Stimulated activated CD8-positive, alpha-beta memory T cell treated with anti-CD3 and anti-CD28 coated beads, Interleukin-2, amount 100 ng/mL, for 48 hours (primary cell): ENCODE results near the gene UTP15.
A peak's percentile ranks its signal among the peaks of the same experiment; 100 is the strongest.

Experiments
- DNase-seq, 2 donors: peaks; one replicate each; pipeline ENCODE4 v3.0.0-alpha.2; 2020; ENCODE audit warnings: low read depth in 2 of 2

The UTP15 gene

DNA sequence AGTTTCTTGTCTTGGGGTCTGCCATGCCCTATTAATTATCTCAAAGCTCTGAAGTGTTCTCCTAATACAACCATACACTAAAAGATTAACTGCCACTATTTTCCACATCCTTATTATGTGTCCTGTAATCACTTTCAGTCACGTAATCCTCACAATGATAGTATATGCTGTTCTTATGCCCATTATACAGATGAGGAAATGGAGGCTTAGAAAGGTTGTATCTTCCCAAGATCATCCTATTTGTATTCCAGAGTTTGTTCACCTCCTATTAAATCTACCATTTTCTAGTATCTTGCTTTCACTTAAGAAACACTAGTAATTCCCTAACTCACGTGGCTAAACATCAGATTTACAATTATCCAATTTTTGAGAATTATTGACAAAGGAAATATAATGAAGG, 57.5 kb downstream of the UTP15 start:
- DNase-seq = no peak

DNA sequence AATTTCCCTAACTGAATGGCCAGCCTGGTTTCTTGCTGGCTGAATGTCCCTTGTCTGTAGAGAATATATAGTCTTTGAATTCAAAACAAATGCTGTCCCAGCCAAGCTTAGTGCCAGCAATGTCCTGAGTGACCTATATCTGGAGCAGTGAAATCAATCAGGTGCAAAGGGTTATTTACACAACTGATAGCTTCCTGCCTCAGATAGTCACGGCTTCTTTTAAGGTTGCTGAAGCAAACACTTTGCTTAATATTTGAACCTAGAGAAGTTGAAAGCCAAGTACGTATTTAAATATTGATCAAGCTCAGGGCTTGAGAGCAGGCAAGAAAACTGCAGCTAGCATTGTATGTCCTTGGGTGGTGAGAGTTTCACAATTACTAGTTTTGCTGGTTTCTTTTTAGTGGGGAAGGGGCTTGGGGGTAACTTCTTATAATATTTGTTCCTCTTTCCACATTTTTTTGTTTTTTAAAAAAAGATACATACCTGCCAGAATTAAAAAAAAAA, 58.4 kb downstream of the UTP15 start:
- DNase-seq = no peak

DNA sequence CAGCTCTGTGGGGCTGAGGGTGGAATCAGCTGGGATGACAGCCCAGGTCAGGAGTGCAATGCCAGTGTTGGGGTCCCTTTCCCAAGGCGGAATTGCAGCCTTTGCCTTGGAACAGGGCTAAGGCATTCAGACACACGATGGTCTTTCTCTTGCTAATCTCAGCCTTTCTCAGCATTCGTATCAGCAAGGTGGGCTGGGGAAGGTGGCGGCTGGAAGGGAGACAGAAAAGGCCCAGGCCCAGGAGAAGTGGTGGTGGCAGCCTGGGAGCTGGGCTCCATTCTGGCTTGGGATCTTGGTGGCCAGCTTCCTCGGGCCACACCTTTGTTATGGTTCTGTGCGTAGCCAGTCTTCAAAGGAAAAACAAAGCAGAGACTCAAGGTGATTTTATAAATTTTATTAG, 59.3 kb downstream of the UTP15 start:
- DNase-seq = no peak

DNA sequence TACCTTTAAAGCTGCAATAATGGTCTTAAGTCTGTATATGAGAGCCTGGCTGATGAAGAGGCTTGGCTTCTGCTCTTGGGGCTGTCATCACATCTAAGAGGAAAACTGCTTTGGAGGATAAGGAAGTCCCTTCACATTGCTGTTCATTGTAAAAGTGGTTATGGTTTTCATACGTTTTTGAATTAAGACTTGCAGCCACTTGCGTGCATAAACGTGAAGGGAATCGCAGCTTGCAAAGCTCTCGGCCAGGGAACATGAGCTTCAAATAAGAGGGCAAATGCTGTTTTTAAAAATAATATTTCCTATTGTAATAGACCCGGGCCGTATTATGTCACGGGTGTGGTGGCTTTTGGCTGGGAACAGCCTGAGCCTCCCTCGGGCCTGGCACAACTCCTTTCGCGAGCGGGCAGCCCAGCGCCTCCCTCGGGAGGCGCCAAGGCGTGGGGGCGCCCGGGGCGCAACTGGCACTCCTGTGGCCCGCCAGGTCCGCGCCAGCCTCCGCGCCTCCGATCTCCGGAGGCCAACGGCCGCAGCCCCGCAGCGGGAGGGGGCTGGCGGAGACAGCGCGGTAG, 59.9 kb downstream of the UTP15 start:
- no peak for DNase-seq

DNA sequence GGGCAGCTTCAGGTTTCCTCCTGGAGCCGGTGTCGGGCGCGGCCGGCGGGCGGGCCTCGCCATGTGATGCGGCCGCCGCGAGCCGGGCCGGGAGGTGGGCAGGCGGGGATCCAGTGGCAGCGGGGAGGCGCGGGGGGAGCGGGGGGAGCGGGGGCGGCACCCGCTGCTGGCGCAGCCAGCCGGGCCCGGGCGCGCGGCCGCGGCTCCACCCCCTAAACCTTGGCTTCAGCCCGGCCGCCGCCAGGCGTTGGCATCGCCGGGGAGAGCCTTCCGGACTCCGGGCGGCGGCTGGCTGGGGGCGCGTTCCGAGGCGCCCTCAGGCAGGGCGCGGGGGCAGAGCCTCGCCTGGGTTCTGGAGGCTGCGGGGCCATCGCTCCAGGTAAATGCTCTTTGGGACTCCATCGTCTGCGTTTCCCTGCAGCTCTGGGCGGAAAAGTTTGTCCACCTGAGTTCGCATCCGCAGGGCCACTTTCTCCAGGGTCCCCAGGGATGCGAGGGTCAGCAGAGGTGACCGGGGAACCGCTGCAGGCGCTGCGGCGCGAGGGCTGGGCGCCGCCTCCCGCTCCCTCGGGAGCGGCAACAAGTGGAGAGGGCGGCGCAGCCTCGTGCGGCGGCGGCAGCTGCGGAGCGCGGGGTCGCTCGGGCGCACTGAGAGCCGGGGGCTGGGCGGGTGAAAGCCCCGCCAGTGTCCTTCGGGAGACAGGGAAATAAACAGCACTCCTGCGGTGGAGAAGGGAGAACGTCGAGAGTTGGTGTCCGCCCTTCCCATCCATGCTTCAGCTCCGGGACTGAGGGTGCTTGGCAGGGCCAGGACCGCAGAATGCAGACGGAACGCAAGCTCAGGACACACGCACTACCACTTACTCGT, 60.6 kb downstream of the UTP15 start, which contains the start of gene ARHGEF28:
TSS of gene ARHGEF28 (plus strand) at position 253 of the 868 bp plus-strand sequence. CDS start 58,656 bp downstream, outside the sequence.
- peak; percentile 5 to 16 for DNase-seq

DNA sequence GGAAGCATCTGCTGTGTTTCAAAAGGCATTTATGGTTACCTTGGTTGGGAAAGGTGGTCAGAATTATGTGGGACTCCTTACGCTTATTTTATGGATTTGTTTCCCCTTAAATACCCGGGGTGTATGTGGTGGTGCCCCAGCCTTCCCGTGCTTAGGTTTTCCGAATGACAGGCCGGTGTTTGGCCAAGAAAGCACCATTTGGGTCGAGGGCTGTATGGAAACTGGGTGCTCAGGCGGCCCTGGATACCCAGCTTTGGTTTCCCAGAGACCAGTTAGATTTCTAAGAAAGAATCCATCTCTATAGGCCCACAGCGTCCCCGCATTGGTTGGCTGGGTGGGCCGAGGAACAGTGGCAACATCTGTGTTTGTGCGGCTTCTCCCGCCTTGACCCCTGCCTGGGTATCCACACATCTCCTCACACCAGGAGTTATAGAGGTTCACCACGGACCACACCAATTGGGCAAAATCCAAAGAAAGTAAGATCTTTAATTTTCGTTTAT, 61.3 kb downstream of the UTP15 start:
- no peak for DNase-seq

DNA sequence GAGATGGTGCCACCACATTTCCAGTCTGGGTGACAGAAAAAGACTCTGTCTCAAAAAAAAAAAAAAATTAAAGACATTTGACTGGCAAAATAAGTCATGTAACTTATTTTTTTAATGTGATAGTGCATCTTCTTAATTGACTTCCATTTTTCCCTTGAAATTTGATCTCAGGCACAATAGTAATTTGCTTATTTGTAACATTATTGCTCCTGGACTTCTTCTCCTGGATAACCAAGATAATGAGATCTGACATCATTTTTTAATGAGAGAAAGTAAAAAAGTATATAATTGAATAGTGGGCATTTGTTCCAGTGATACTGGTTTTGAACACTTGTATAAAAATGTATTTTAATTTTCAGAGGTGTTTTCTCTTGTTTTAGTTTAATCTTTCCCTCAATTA, 63.9 kb downstream of the UTP15 start:
- no peak for DNase-seq

DNA sequence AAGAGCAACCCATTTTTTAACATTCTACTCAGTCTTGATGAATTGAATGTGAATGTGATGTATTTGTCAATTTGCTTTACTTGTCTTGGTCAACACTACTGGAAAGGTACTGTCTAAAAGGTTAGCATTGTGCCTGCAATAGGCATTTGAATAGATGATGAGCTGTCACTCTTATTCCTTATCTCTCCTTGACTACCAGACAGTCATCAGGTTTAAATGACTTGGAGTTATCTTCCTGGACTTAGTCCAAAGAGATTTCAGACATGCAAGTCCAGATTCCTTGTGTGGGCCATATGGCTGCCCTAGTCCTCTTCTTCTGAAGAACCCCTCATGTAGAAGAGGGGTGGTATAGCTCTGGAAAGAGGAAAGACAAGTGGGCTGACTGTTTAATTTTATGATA, 65.2 kb downstream of the UTP15 start:
- no peak for DNase-seq

DNA sequence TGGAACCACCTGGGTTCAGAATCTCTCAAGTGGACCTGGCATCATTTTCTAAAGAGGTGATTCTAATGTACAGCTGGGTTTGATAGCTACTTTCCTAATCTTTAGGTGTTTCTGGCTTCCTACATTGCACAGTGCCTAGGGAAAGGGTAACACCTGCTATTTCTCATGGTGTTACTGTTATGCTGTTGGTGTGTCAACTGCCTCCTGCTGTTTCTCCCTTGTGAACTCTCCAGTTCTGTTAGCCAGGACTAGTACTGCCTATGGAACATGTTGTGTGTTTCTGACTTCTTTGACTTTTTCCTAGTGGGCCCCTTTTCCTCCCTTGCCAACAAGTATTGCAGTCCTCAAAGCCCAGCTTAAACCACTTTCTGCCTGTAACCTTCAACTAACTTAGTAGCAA, 66.0 kb downstream of the UTP15 start:
- no peak for DNase-seq
